ENCODE data around the gene POLE.
"Not testable (repeated sequence)": the region's sequence is repeated elsewhere in the genome, so short reads cannot be mapped to it uniquely, and the experiment has no call there.

Gene POLE

DNA sequence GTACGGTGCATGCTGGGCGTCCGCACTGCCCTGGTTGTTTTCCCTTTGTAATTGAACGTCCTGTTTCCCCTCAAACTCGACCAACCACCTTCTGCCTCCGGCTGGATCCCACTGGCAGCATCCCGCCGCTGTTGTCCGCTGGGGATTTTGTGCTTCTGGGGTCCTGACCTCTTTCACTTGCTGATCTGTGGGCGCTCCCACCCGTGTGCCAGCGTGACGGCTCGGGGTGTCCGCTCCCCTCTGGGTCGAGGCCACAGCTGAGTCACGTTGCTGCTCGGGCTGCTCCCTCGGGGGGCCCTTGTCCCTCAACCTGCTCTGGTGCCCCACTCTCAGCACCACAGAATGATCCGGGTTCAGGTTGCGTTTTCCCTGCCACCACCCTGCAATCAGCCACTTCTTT, 31.5 kb upstream of the POLE start:
- no peak for DNase-seq

DNA sequence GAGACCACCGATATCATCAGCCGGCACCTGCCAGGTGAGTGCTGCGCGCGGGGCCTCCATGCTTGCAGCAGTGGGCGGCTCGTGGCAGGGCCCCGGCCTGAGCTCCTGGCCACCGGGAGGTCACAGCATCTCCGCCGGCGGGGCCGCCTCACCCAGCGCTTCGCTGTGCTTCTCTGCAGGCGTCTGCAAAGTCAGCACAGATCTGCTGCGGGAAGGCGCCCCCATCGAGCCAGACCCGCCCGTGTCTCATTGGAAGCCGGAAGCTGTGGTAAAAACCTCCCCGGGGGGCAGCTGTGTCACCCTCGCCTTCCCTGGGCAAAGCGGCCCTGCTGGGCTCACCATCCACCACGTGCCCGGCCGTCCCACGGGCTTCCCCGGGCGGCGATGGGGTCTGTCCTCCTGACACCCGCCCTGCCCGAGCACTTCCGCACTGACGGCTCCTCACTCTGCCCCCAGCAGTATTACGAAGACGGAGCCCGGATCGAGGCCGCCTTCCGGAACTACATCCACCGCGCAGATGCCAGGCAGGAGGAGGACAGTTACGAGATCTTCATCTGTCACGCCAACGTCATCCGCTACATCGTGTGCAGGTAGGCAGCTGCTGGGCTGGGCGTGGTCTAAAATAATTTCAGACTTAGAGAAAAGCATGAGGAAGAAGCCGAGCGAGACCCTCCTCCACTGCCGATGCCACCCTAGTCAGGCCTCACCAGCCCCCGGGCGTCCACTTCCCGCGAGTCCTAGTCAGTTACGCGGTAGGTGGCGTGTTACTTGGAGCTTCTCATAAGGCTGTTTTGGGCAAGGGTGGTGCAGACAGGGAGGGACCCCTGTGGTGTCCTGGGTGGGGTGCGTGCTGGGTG, 30.6 kb upstream of the POLE start:
- no peak for DNase-seq

DNA sequence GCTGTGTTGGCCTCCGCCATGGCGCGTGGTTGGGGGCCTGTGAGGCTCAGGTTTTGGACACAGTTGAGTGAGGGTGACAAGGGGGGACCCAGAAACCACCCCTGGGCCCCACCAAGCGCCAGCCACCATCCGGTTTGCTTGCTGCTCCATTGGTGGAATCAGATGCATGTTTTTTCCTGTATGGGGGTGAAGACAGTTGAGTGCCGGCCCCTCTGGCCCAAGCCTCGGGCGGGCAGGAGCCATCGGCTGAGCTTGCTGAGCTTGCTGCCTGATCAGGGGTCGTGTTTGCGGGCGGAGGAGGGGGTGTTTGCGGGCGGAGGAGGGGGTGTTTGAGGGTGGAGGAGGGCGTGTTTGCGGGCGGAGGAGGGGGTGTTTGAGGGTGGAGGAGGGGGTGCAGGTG, 29.9 kb upstream of the POLE start:
- DNase-seq: no peak

DNA sequence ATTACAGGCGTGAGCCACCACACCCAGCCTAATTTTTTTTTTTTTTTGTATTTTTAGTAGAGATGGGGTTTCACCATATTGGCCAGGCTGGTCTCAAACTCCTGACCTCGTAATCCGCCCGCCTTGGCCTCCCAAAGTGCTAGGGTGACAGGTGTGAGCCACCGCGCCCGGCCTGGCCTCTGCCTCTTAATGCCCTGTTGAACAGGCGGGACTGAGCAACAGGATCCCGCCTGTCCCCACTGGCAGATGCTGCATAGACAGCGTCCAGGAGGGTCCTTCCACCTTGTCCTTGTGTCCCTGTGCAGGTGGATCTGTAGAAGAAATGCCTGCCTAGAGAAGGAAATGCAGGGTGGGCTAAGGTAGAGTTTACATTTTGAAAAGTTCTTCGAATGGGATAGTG, 29.2 kb upstream of the POLE start:
- no peak for DNase-seq

DNA sequence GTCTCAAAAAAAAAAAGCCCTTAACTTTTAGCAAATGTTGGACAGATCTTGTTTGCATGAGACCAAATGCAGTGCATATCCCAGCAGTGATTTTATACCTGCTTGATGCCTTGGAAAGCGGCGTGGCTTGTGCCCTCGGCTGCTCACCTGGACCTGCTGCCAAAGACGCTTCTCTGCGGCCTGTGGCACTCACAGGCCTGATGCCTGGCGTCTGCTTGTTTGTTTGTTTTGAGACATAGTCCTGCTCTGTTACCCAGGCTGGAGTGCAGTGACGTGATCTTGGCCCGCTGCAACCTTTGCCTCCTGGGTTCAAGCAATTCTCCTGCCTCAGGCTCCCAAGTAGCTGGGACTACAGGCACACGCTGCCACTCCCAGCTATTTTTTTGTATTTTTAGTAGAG, 28.7 kb upstream of the POLE start:
- DNase-seq: no peak

DNA sequence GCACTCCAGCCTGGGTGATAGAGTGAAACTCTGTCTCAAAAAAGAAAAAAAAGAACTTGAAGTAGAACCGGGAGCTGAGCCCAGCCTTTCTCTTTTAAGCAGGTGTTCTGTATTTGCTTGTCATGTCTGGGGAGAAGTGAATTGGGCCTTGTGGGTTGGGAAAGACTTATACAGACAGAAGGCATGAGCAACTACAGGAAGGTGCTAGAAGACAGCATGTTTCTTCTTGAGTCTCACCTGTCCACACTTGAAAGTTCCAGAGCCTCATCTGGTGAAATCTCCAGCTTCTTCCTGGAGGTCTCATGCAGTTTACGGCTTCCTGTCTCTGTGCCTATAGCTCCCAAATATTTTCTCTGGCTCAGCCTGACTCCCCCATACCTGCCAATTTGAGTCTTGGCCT, 26.0 kb upstream of the POLE start:
- DNase-seq: no peak

DNA sequence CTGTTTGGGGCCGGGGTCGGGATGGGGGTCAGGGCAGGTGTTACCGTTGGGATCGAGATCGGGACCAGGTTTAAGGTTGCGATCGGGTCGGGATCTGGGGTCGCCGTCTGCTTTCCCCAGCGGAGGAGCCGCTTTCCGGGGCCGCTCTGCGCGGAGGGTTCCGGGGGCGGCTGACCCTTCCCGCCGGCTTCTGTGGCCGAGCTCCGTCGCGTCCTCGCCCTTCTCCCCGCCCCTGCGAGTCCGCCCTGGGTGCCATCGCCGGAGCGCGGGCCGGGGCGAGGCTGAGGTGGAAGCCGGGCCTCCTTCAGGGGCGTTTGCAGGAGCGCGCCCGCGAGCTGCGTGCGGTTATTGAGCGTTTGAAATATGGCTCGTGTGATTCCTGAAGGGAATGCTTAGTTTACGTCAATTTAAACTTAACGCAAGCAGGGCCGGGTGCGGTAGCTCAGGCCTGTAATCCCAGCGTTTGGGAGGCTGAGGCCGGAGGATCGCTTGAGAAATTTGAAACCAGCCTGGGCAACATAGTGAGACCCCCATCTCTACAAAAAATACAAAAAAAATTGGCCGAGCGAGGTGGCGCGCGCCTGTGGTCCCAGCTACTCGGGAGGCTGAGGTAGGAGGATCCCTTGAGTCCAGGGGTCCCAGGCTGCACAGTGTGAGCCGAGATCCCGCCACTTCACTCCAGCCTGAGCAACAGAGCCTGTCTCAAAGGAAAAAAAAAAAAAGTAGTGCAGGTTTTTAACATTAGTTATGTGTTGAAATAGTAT, 24.1 kb upstream of the POLE start:
- DNase-seq: no peak

DNA sequence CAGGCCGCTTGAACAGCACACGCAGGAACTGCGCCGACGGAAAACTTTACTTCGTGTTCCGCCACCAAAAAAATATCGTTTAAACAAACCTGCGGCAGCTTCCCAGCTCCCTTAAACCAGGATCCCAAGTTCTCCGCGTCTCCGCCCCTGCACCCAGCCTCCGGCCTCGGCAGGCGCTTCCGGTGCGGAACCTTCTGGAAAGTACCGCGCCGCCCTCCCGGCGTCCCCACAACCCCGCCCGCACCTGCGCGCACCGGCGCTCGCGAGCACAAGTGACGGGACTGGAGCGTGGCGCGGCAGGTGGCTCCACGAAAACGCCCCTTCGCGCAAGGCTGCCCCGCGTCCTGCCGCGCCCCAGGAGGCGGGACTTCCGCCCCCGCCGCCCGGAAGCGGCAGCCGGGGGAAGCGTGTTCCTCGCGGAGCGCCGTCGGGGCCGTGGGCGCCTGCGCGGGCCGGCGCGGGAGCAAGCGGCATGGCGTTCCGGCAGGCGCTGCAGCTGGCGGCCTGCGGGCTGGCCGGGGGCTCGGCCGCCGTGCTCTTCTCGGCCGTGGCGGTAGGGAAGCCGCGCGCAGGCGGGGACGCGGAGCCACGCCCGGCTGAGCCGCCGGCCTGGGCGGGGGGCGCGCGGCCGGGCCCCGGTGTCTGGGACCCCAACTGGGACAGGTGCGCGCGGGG, 23.4 kb upstream of the POLE start, which contains the start of gene PGAM5:
PGAM5 (plus strand) TSS at position 438 of the 675 bp plus-strand sequence; CDS start at position 473, 35 bp downstream.
- DNase-seq: peak; percentile 17

DNA sequence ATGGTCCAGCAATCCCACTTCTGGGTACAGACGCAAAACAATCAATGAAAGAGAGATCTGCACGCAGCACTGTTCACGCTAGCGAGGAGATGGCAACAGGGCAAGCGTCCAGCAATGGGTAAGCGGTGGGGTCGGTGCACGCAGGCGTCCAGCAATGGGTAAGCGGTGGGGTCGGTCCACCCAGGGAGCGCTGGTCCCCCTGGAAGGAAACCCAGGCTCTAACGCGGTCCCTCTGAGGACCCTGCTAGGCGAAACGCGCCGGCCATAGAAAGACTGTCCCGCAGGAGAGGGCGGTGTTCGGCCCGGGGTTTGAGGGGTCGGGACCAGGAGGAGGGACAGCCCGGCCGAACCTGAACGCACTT, 22.9 kb upstream of the POLE start:
- no peak for DNase-seq

DNA sequence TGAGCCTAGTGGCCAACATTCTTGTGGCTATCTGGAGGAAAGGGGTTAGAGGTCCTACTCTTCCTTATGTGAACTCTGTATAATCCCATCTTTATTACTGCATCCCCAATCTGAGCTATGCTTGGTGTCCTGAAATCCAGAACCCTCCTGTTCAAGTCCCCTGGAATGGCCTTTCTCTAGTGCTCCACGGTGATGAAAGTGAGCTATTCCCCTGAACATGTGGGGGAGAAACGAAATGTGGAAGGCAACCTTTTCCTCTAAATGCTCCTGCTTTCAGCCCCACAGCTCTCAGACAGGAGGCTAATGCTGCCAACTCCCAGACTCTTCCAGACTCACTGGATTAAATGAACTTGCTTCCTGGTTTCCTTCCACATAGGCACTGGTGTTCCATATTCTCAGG, 21.0 kb upstream of the POLE start:
- no peak for DNase-seq

DNA sequence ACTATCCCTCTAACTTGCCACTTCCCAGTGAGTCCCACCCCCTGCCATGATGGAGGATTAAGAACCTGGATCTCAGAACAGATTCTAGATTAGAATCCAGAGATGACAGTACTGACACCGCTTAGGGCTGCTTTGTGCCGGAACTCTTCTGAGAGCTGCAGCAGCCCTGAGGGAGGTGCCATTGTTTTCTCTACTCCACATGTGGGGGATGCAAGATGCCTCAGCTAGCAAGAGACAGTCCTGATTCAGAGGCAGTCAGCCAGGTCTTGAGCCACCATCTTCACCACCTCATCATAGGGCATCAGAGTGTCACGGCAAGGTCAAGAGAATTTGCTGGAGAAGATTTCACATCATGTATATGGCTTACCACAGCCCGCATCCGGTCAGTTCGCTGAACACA, 20.1 kb upstream of the POLE start:
- DNase-seq: no peak

DNA sequence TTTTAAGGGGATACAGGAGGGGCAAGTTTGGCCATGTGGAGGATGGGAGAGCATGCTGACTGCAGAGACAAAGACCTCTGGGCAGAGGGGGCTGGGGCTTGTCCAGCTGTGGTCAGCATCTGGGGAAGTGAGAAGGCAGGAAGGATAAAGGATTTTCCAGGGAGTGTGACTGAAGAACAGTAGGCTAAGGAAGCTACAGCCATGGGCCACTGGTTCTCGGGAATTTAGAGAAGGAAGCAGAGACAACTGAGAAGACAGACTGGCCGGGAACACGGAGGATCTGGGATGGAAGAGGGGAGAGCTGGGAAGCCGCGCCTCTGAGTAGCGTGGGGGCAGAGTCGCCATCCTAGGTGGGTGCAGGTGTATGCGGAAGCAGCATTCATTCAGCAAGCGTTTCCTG, 16.5 kb upstream of the POLE start:
- no peak for DNase-seq

DNA sequence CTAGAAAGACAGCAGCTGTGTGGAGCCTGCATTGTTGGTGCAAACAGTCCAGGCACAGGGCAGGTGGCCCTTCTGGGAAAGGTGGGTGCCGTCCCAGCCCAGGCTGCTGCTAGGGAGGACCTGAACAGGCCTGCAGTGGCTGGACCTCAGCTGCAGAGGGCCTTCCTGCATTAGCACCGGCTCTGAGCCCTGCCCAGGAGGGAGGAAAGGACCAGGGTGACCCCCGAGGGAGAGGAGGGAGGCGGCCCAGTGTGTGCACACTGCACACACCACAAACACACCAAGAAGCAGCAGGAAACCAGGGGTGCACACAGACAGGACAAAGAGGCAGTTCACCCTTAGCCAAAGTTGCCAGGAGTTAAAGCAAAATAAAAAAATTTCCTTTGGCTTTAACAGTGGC, 15.5 kb upstream of the POLE start:
- DNase-seq: no peak

DNA sequence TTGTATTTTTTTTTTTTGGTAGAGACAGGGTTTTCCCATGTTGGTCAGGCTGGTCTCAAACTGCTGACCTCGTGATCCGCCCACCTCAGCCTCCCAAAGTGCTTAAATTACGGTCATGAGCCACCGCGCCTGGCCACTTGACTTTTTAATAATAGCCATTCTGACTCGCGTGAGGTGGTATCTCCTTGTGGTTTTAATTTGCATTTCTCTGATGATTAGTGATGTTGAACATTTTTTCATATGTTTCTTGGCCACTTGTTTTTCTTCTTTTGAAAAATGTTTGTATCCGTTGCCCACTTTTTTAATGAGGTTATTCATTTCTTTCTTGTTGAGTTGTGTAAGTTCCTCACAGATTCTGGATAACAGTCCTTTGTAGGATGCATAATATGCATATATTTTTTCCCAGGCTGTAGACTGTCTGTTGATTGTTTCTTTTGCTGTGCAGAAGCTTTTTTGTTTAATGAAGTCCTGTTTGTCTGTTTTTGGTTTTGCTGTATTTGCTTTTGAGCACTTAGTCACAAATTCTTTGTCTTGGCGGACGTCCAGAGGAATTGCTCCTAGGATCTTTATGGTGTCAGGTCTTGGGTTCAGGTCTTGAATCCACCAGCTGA, 13.2 kb upstream of the POLE start:
- peak; percentile 12 for DNase-seq

DNA sequence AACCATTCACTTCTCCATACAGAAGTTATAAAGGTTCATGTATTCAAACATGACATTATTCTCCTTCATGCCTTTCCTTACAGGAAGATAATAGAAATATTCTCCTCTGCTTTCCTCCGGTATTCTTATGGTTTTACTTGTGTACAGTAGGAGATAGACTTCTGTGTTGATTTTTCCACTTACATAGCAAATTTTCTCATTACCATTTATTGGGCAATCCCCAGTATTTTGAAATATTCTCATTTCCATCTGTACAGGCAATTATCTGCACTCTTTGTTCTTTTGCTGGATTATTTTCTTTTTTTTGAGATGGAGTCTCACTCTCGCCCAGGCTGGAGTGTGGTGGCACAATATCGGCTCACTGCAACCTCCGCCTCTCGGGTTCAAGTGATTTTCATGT, 11.2 kb upstream of the POLE start:
- no peak for DNase-seq

DNA sequence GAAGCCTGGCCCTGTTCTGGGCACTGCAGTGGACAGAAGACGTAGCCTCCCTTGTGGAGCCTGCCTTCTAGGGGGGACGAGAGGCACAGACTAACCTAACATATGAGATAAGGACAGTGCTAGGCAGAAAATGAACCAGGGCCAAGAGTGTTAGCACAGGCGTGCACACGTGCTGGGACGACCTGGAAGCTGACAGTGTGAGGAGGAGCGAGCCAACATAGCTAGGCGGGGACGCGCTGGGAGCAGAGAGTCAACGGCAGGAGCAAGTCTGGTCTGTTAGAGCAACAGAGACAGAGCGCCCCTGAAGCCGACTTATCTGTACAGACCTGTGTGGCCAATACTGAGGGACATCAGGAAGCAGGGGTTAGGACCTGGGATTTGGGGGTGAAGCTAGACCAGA, 8.3 kb upstream of the POLE start:
- DNase-seq: no peak

DNA sequence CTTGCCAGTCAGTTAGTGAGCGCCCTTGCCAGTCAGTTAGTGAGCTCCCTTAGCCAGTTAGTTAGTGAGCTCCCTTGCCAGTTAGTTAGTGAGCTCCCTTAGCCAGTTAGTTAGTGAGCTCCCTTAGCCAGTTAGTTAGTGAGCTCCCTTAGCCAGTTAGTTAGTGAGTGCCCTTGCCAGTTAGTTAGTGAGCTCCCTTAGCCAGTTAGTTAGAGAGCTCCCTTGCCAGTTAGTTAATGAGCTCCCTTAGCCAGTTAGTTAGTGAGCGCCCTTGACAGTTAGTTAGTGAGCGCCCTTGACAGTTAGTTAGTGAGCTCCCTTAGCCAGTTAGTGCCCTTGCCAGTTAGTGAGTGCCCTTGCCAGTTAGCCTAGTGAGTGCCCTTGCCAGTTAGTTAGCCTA, 7.7 kb upstream of the POLE start:
- DNase-seq: not testable (repeated sequence)

DNA sequence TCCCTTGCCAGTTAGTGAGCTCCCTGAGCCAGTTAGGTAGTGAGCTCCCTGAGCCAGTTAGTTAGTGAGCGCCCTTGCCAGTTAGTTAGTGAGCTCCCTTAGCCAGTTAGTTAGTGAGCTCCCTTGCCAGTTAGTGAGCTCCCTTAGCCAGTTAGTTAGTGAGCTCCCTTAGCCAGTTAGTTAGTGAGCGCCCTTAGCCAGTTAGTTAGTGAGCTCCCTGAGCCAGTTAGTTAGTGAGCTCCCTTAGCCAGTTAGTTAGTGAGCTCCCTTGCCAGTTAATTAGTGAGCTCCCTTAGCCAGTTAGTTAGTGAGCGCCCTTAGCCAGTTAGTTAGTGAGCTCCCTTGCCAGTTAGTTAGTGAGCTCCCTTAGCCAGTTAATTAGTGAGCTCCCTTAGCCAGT, 4.9 kb upstream of the POLE start:
- not testable (repeated sequence) for DNase-seq

DNA sequence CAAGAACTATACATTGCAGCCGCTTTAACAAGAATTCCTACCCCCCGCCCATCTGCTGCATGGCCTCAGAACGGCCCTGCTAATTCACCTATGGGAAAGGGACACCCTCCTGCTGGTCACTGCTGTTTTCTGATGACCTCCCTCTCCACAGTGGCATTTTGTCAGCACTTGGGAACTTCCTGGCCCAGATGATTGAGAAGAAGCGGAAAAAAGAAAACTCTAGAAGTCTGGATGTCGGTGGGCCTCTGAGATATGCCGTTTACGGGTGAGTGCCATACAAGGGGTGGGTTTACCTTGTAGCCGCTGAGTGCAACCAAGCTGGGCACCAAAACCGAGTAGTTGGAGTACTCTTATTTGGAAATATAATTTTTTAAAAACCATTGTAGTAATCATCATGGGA, 3.0 kb upstream of the POLE start:
- DNase-seq: no peak

DNA sequence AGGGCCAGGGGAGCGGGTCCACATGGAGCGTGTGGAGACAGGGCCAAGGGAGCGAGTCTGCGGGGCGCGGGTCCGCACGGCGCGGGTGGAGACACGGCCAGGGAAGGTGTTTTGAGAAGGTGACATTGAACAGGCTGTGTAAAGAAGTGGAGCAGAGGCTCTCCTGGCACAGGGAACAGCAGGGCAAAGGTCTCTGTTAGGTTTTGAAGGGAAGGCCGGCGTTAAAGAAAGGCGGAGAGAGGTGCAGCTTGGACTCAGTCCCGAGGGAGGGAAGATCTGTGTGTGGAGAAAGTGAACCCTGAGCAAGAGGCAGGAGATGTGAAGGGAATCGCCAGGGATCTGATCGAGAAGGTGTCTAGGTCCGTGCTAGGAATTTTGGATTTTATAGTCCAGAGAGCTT, 2.1 kb upstream of the POLE start:
- DNase-seq: no peak

DNA sequence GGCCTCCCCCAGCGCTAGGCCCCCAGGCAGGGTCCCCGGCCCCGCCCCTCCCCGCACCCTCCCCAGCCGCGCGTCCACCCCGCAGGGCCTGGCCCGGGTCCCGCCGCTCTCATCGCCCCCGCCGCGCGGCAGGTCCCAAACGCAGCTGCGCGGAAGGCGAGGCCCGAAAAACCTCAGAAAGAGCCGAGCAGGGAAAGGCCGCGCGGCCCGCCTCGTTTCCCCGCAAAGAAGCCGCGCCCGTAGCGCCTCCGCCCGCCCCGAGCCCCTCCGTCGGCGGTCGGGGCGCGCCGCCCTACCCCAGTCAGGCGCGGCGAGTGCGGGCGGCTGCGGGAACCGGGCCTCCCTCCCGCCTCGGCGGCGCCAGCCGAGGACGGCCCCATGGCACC, 324 bp downstream of the POLE start:
- DNase-seq: no peak

DNA sequence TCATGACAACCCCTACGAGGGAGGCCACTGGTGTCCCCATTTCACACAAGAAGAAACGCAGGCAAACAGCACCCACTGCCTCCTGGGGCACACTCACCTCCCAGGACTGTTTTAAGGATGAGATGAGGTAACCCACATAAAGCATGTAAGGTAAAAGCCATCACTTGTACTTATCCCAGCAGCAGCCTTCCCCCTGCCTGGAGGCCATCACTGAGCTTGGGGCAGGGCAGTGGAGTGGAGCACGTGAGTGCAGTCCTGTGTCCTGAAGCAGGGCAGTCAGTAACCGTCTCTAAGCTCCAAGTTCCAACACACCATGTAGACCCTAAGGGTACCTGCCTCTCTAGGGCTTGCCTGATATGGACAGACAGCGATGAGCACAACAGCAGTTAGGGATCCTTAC, 1.7 kb downstream of the POLE start:
- no peak for DNase-seq

DNA sequence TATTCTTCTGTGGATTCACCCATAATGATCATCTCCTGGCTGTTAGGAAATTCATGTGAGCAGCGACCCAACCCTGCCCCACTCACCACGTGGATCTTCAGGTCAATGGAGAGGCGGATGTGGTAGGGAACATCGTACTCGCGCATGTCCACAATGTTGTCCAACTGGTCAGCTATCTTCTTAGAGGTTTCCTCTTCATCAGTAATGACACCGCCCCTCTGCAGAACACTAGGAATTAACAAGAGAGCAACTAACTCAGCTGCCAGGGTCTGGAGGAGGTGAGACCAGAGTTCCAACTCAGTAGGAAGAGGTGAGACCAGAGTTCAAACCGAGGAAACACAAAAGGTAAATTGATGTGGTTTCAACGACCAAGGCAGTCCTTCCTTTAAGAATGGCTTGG, 9.7 kb downstream of the POLE start:
- DNase-seq: no peak
